PC-3 (cell line): Measurements from ENCODE around the gene MOK. TPM values are rescaled to one million over a fixed set of nuclear protein-coding genes. Genes with fewer than 3 reads are reported as not detected.
"Not testable (repeated sequence)": the region's sequence is repeated elsewhere in the genome, so short reads cannot be mapped to it uniquely, and the experiment has no call there.

Source experiments
- ATAC-seq: fragments of 200-7000 bp; cut with Tn5 transposase; 2 replicates; pipeline ENCODE4 v1.9.1; 2020; ENCODE audit warnings: mild to moderate bottlenecking, moderate library complexity
- BruUV-seq: library from RNA; stranded (reverse); fragments of 400-500 nt; replicated peaks from 2 replicates; lab custom pipeline; 2021; lab: Mats Ljungman, UMichigan
- CTCF ChIA-PET: fragments of 300-600 bp; sonication (Branson Sonifier 250); formaldehyde crosslinking; loops from one replicate; lab custom pipeline; 2022; ENCODE audit warnings: antibody characterized with exemption; lab: Charles Lee
- POLR2A ChIA-PET: fragments of 300-600 bp; sonication (Branson Sonifier 250); formaldehyde crosslinking; loops from one replicate; lab custom pipeline; 2022; ENCODE audit warnings: antibody characterized with exemption; ENCODE audit not compliant: unreplicated experiment; lab: Charles Lee
- DNase-seq: peaks from one replicate; pipeline ENCODE4 v3.0.0-alpha.2; 2015
- H2AFZ ChIP-seq: fragments of 300-600 bp; sonication (generic); 2 replicates; pipeline ENCODE4 v1.6.0; 2016; ENCODE audit warnings: antibody characterized with exemption, low read length
- H3F3A ChIP-seq: fragments of 300-600 bp; sonication (generic); one replicate; pipeline ENCODE4 v1.6.0; 2017; ENCODE audit warnings: antibody characterized with exemption, low read length, control low read depth, mild to moderate bottlenecking; ENCODE audit not compliant: unreplicated experiment
- H3K27ac ChIP-seq: fragments of 300-600 bp; sonication (generic); 2 replicates; pipeline ENCODE4 v1.5.1; 2016; ENCODE audit warnings: mild to moderate bottlenecking, low read length
- H3K27me3 ChIP-seq: fragments of 300-600 bp; sonication (generic); 2 replicates; pipeline ENCODE4 v1.6.1; 2016; ENCODE audit warnings: low read length, mixed read lengths
- H3K36me3 ChIP-seq: fragments of 300-600 bp; sonication (generic); 2 replicates; pipeline ENCODE4 v1.6.1; 2016; ENCODE audit warnings: low read depth, mixed run types, low read length, mixed read lengths
- H3K4me1 ChIP-seq: fragments of 300-600 bp; sonication (generic); 2 replicates; pipeline ENCODE4 v1.5.1; 2016; ENCODE audit warnings: low read length; ENCODE audit not compliant: insufficient read depth
- H3K4me2 ChIP-seq: fragments of 300-600 bp; sonication (generic); 2 replicates; pipeline ENCODE4 v1.6.0; 2016; ENCODE audit warnings: low read length
- H3K4me3 ChIP-seq: fragments of 300-600 bp; sonication (generic); 2 replicates; pipeline ENCODE4 v1.5.1; 2016; ENCODE audit warnings: mild to moderate bottlenecking, low read length, mixed read lengths
- H3K79me2 ChIP-seq: fragments of 300-600 bp; sonication (generic); 2 replicates; pipeline ENCODE4 v1.6.1; 2017; ENCODE audit warnings: low read length, mixed read lengths
- H3K9ac ChIP-seq: fragments of 300-600 bp; sonication (generic); 2 replicates; pipeline ENCODE4 v1.6.0; 2016; ENCODE audit warnings: mild to moderate bottlenecking, low read length
- H3K9me2 ChIP-seq: fragments of 300-600 bp; sonication (generic); replicated peaks from 2 replicates; pipeline ENCODE4 v1.6.1; 2016; ENCODE audit warnings: mixed run types, low read length, mixed read lengths
- H3K9me3 ChIP-seq: fragments of 300-600 bp; sonication (generic); 2 replicates; pipeline ENCODE4 v1.6.1; 2016; ENCODE audit warnings: low read length, mixed read lengths
- H4K20me1 ChIP-seq: fragments of 300-600 bp; sonication (generic); 2 replicates; pipeline ENCODE4 v1.6.1; 2016; ENCODE audit warnings: low read length, mixed read lengths
- EZH2 ChIP-seq: fragments of 300-600 bp; sonication (generic); IDR thresholded peaks from one replicate; pipeline ENCODE4 v1.6.1; 2017; ENCODE audit warnings: antibody characterized with exemption, mild to moderate bottlenecking, low read length; ENCODE audit not compliant: unreplicated experiment
- EZH2phosphoT487 ChIP-seq: fragments of 300-600 bp; sonication (generic); IDR thresholded peaks from 2 replicates; pipeline ENCODE4 v1.6.1; 2018; ENCODE audit warnings: mild to moderate bottlenecking, antibody characterized with exemption, low read length, borderline replicate concordance
- intact Hi-C: fragments of 100-400 bp; cut with micrococcal nuclease; formaldehyde crosslinking; loops from 2 replicates; pipeline ENCODE4 v1.9.0; 2023
- total RNA-seq: library from RNA; depleted of rRNA; stranded (reverse); fragments of >200 nt; gene quantifications from 2 replicates; pipeline ENCODE4 v1.2.3, GENCODE V29; 2014
- TF ChIP-seq, protein P1 (sequence below): fragments of 300-600 bp; sonication (generic); conservative IDR thresholded peaks from 2 replicates; pipeline ENCODE4 v1.5.1; 2017; ENCODE audit warnings: antibody characterized with exemption, low read depth, mild to moderate bottlenecking, low read length

MOK gene
- total RNA-seq, 1 experiment from 2014 or later = 108 TPM

DNA sequence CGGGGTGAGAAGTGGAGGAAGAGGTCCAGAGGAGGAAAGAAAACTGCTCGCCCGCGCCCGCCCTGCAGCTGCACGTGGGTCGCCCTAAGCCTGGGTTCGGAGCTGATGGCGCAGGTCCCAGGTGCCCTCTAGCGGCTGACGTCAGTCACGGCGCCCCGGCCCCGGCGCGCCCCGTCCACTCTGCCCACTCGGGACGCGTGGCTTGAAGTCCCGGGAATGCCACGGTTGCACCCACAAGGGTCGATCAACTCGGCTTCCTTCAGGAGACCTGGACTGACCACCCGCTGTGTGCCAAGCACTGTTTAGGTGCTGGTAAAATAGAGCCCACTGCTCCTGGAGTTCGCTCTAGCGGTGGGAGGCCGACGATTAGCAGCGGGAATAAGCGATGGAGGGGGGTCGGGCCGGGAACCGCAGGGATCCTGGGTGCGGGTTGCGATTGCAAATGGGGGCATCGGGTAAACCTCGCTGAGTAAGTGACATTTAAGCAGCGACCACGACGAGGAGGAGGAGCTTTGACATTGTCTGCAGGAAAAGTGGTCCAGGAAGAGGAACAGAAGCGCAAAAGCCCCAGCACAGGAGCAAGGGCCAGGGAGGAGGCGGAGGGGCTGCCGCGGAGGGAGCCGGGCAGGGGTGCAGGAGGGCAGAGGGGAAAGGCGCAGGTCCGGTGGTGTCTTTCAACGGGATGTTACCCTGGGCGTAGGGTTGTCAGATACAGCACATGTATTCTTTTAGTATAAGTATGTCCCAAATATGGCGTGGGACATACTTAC, 9.5 kb upstream of the MOK start:
- Histone ChIP-seq H3K27me3 (no peaks in the 10 kb centered on the region), H3K4me1 (peaks cover 48% of the 10 kb centered on the region), H3K4me3 (peak overlapping the region; percentile 67), H3K36me3 (no peaks in the 10 kb centered on the region), H3K9me2 (no peaks in the 10 kb centered on the region), H3K79me2 (peaks cover 19% of the 10 kb centered on the region), H4K20me1 (no peaks in the 10 kb centered on the region), H3K9ac (peak overlapping the region; percentile 73), H3K27ac (peak overlapping the region; percentile 57), H3K9me3 (no peaks in the 10 kb centered on the region), H3F3A (no peaks in the 10 kb centered on the region), H3K4me2 (peak overlapping the region; percentile 91), H2AFZ (peak overlapping the region; percentile 95)
- POLR2A ChIA-PET = interaction anchor here (0.6 kb wide), 1 partner anchor 100 kb away, joined by 5 read pairs; no protein-coding TSS in a partner anchor
- TF ChIP-seq EZH2 (no peak), EZH2phosphoT487 (no peak)
- TF ChIP-seq, protein P1, sequence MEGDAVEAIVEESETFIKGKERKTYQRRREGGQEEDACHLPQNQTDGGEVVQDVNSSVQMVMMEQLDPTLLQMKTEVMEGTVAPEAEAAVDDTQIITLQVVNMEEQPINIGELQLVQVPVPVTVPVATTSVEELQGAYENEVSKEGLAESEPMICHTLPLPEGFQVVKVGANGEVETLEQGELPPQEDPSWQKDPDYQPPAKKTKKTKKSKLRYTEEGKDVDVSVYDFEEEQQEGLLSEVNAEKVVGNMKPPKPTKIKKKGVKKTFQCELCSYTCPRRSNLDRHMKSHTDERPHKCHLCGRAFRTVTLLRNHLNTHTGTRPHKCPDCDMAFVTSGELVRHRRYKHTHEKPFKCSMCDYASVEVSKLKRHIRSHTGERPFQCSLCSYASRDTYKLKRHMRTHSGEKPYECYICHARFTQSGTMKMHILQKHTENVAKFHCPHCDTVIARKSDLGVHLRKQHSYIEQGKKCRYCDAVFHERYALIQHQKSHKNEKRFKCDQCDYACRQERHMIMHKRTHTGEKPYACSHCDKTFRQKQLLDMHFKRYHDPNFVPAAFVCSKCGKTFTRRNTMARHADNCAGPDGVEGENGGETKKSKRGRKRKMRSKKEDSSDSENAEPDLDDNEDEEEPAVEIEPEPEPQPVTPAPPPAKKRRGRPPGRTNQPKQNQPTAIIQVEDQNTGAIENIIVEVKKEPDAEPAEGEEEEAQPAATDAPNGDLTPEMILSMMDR = peak; percentile 98
- intact Hi-C loops = loop anchor here (1.0 to 10.0 kb wide), 6 partner anchors 79 to 342 kb away; partner anchors contain the start of gene WDR20
- CTCF ChIA-PET = interaction anchor here (0.6 to 1.5 kb wide), 7 partner anchors 9 to 215 kb away, joined by 3 to 9 read pairs (median 4); partner anchors contain the start of gene MOK
- no TSS peak for BruUV-seq
- ATAC-seq (peak; percentile 43), DNase-seq (peak; percentile 78)

DNA sequence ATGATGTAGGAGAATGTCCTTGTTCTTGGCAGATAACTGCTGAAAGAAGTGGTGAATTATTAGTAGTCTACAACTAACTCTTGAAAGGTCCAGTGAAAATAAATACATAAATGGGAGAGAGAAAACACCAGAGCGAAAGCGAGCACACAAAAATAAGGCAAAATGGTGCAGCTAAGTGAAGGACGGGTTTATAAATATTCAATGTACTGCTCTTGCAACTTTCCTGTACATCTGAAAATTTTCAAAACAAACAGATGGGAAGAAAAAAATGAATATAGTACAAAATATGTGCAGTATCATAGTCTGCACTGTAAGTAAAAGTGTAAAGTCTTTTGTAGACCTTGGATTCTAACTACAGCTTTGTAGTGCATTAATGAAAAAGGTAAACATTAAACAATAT, 1.3 kb downstream of the MOK start:
- H3K79me2 ChIP-seq = peaks cover 63% of the 10 kb centered on the region
- H3K27ac ChIP-seq = peak overlapping the region; percentile 80
- no peaks in the 10 kb centered on the region for H4K20me1 ChIP-seq
- H3K9ac ChIP-seq = peak overlapping the region; percentile 94
- ChIA-PET POLR2A (no interaction called here), CTCF (no interaction called here)
- ATAC-seq (no peak), DNase-seq (no peak)
- no TSS peak for BruUV-seq
- intact Hi-C loops = no loop called here
- H3K4me1 ChIP-seq = peaks cover 33% of the 10 kb centered on the region
- no peaks in the 10 kb centered on the region for H3K27me3 ChIP-seq
- H3K36me3 ChIP-seq = peaks cover 9% of the 10 kb centered on the region
- no peaks in the 10 kb centered on the region for H3K9me2 ChIP-seq
- no peaks in the 10 kb centered on the region for H3K9me3 ChIP-seq
- peak overlapping the region; percentile 88 for H3K4me2 ChIP-seq
- H3K4me3 ChIP-seq = peak overlapping the region; percentile 91
- TF ChIP-seq, protein P1 = no peak
- no peak for TF ChIP-seq EZH2phosphoT487
- no peak for TF ChIP-seq EZH2
- no peak overlapping the region for H2AFZ ChIP-seq
- H3F3A ChIP-seq = peaks cover 3% of the 10 kb centered on the region

DNA sequence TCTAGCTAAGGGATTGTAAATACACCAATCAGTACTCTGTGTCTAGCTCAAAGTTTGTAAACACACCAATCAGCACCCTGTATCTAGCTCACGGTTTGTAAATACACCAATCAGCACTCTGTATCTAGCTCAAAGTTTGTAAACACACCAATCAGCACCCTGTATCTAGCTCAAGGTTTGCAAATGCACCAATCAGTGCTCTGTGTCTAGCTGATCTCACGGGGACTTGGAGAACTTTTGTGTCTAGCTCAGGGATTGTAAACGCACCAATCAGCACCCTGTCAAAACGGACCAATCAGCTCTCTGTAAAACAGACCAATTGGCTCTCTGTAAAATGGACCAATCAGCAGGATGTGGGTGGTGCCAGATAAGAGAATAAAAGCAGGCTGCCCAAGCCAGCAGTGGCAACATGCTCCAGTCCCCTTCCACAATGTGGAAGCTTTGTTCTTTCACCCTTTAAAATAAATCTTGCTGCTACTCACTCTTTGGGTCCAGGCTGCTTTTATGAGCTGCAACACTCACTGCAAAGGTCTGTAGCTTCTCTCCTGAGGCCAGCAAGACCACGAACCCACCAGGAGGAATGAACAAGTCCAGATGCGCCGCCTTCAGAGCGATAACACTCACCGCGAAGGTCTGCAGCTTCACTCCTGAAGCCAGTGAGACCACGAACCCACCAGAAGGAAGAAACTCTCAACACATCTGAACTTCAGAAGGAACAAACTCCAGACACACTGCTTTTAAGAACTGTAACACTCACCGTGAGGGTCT, 6.5 kb downstream of the MOK start:
- Histone ChIP-seq H3K27ac (0 out of 2 replicates have a peak overlapping the region, but pooled peaks have one; percentile 19), H3K4me1 (peaks cover 47% of the 10 kb centered on the region), H3K79me2 (peaks cover 92% of the 10 kb centered on the region), H3K36me3 (peaks cover 26% of the 10 kb centered on the region)
- POLR2A ChIA-PET, H2AFZ ChIP-seq, H3K9me2 ChIP-seq, H4K20me1 ChIP-seq, H3K4me2 ChIP-seq, ATAC-seq, H3F3A ChIP-seq, H3K4me3 ChIP-seq, intact Hi-C loops, H3K9me3 ChIP-seq, H3K27me3 ChIP-seq, H3K9ac ChIP-seq: not testable (repeated sequence)
- peak; percentile 55 for DNase-seq
- BruUV-seq = TSS peak; percentile 88
- CTCF ChIA-PET = interaction anchor here (0.6 to 0.8 kb wide), 2 partner anchors 15 to 354 kb away, joined by 3 to 4 read pairs; no protein-coding TSS in a partner anchor
